Measurements from ENCODE around the gene XPO1. TPM values are rescaled to one million over a fixed set of nuclear protein-coding genes. Genes with fewer than 3 reads are reported as not detected.

Gene XPO1
- total and polyA plus RNA-seq, 2 experiments from 2014 or later: 115 to 485 TPM

- H3K27me3 ChIP-seq (ENCODE audit: insufficient read depth): no peaks in the 10 kb centered on the region
- no peaks in the 10 kb centered on the region; the same call in 1 of the 2 replicates for H3K4me1 ChIP-seq (ENCODE audit: insufficient read depth)
- no peak overlapping the region for H2AFZ ChIP-seq
- Mint-ChIP-seq H3K4me3 (no peak overlapping the region), H3K27me3 (ENCODE audit: insufficient read depth, low read depth, poor library complexity) (peaks cover 5% of the 10 kb centered on the region), H3K27ac (no peak overlapping the region), H3K9me3 (no peaks in the 10 kb centered on the region), H3K4me1 (no peaks in the 10 kb centered on the region; the same call in 2 of the 3 replicates), H3K36me3 (ENCODE audit: low read depth) (peaks cover 7% of the 10 kb centered on the region; the same call in 1 of the 3 replicates)
- ATAC-seq (no peak), DNase-seq (ENCODE audit: low spot score) (no peak)
- no peak overlapping the region for H3K4me2 ChIP-seq
- TF ChIP-seq EZH2 (IDR thresholded peaks at IDR 0.05; ENCODE audit: low read depth, unreplicated experiment): no peak
- no peak for TF ChIP-seq NANOG (IDR thresholded peaks at IDR 0.05; ENCODE audit: borderline replicate concordance)
- TF ChIP-seq, protein P1, sequence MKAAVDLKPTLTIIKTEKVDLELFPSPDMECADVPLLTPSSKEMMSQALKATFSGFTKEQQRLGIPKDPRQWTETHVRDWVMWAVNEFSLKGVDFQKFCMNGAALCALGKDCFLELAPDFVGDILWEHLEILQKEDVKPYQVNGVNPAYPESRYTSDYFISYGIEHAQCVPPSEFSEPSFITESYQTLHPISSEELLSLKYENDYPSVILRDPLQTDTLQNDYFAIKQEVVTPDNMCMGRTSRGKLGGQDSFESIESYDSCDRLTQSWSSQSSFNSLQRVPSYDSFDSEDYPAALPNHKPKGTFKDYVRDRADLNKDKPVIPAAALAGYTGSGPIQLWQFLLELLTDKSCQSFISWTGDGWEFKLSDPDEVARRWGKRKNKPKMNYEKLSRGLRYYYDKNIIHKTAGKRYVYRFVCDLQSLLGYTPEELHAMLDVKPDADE (IDR thresholded peaks at IDR 0.05): no peak
- no peak for TF ChIP-seq ZNF114 (CRISPR knock-in tag; IDR thresholded peaks at IDR 0.05)
- TF ChIP-seq POLR2AphosphoS5 (IDR thresholded peaks at IDR 0.05; ENCODE audit: low read depth): no peak
- no peak for TF ChIP-seq EZH2phosphoT487 (IDR thresholded peaks at IDR 0.05; ENCODE audit: unreplicated experiment)
- TF ChIP-seq ZNF462 (CRISPR knock-in tag; IDR thresholded peaks at IDR 0.05): no peak
- no peak overlapping the region for H3K4me3 ChIP-seq
- no peaks in the 10 kb centered on the region for H3F3A ChIP-seq (replicated peaks; ENCODE audit: low read depth)
- no peaks in the 10 kb centered on the region for H3K36me3 ChIP-seq (ENCODE audit: insufficient read depth)
- peaks cover 100% of the 10 kb centered on the region for H3K79me2 ChIP-seq (replicated peaks; ENCODE audit: insufficient read depth)
- H4K20me1 ChIP-seq (replicated peaks; ENCODE audit: insufficient read depth): peaks cover 78% of the 10 kb centered on the region
- H3K9me2 ChIP-seq (ENCODE audit: insufficient read depth): no peaks in the 10 kb centered on the region
- peak overlapping the region; percentile 7; the same call in 1 of the 2 replicates for H3K27ac ChIP-seq (ENCODE audit: low read depth)
Measured at GRCh38 chr2:61456746-61457420, 81.3 kb downstream of the XPO1 start.

Measured in GM23338 (cell line).